Amniotic stem cell (primary cell): ENCODE data around the gene ARID4A.
"Not testable (repeated sequence)": the region's sequence is repeated elsewhere in the genome, so short reads cannot be mapped to it uniquely, and the experiment has no call there.

Experiments used
- DNase-seq: peaks from one replicate; lab custom pipeline; 2025; lab: John Stamatoyannopoulos, UW

The ARID4A gene

DNA sequence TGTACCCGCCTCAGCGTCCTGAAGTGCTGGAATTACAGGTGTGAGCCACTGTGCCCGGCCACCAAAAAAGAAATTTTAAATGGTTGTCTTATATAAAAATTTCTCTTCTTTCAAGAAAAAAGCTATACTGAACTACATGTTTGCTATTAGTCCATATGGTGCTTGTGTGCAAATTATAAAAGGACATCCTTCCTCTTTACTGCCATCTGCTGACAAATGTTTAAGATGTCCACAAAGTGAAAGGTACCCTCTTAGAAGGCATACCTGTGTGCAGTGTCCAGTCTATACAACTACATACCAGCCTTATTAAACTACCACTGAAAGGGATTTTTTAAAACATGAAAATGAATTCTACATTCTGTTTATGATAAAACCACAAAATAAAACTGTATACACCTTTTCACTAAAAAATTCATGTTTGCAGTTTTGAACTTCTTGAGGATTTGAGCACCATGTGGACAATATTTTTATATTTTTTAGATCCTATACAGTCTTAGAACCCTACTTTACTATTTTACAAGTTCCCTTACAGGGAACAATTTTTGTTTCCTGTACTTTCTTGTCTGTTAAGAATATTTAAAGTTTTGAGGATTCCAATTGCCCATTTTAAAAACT is 64.5 kb downstream of the ARID4A start:
- no peak for DNase-seq

DNA sequence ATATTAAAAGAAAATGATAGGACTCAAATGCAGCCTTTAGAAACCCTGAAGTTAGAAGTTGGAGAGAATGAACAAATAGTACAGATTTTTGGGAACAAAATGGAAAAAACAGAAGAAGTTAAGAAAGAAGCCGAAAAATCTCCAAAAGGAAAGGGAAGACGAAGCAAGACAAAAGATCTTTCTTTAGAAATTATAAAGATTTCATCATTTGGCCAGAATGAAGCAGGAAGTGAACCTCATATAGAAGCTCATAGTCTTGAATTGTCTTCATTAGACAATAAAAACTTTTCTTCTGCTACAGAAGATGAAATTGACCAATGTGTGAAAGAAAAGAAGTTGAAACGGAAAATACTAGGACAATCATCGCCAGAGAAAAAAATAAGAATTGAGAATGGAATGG is 66.0 kb downstream of the ARID4A start:
- no peak for DNase-seq

DNA sequence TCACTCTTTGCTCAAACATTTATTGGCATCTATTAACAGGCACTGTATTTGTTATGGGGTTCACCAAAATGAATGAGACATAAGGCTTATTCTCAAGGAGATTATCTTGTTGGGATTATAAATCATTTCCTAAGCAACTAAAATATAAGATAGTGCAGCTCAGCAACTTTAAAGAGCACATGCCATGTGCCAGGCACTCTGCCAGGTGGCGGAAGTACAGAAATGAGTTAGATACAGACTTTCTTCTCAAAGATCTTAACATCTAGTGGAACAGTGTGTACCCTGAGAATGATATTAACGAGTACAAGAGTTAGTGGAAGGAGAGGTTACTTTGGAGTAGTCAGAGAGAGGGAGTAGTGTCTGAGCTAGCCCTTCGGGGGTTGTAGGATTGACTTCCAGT is 68.9 kb downstream of the ARID4A start:
- no peak for DNase-seq

DNA sequence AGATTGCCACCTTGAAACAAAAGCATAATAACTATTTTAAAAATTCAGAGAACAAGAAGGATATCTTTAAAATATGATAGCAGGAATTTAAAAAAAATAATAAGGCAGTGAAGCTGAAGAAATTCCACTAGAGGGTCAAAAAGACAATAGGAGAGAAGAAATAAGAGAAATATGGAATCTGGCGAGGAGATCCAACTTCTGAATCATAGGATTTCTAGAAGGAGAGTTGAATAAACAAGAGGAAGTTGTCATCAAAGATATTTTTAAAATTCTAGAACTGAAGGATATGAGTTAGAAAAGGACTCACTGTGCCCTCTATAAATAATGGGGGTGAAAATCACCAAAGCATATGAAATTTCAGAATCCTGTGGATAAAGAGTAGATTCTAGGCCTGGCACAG is 70.6 kb downstream of the ARID4A start:
- DNase-seq, result no peak

DNA sequence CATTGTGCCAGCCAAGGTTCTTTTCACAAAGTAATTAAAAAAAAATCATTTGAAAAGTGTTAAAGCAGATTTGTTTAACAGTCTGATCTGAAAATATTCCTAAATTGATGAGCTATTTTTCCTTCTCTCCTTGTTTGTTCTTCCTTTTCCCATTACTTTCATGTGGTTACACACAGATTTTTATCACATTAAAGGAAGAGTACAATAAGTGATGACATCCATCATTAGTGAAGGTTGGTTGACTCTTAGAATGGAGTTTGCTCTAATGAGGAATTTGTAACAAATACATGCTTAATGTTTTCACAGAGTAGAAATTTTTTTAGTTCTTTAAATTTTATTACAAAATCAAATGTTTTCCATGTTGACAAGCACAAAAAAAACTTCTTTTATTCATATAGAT is 78.4 kb downstream of the ARID4A start:
- no peak for DNase-seq

DNA sequence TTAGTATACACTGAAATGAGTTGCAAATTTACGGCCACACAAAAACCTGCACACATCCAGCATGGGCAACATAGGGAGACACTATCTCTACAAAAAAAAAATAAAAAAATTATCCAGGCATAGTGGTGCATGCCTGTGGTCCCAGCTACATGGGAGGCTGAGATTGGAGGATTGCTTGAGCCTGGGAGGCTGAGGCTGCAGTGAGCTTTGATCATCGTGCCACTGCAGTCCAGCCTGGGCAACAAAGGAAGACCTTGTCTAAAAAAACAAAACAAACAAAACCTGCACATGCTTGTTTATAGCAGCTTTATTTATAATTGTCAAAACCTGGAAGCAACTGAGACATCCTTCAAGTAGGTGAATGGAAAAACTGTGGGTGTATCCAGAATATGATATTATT is 92.5 kb downstream of the ARID4A start:
- no peak for DNase-seq

DNA sequence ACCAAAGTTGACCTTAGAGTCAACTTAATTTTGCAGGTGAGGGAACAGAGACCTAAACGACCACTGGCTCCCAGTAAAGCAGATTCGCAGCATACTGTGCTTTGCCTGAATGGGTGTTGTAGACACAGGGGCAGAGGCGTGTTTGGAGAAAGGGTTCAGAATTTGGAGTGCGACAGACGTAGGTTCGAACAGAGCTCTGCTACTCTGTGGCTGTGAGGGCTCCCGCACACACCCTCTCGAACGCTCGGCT is 97.1 kb downstream of the ARID4A start:
- no peak for DNase-seq

DNA sequence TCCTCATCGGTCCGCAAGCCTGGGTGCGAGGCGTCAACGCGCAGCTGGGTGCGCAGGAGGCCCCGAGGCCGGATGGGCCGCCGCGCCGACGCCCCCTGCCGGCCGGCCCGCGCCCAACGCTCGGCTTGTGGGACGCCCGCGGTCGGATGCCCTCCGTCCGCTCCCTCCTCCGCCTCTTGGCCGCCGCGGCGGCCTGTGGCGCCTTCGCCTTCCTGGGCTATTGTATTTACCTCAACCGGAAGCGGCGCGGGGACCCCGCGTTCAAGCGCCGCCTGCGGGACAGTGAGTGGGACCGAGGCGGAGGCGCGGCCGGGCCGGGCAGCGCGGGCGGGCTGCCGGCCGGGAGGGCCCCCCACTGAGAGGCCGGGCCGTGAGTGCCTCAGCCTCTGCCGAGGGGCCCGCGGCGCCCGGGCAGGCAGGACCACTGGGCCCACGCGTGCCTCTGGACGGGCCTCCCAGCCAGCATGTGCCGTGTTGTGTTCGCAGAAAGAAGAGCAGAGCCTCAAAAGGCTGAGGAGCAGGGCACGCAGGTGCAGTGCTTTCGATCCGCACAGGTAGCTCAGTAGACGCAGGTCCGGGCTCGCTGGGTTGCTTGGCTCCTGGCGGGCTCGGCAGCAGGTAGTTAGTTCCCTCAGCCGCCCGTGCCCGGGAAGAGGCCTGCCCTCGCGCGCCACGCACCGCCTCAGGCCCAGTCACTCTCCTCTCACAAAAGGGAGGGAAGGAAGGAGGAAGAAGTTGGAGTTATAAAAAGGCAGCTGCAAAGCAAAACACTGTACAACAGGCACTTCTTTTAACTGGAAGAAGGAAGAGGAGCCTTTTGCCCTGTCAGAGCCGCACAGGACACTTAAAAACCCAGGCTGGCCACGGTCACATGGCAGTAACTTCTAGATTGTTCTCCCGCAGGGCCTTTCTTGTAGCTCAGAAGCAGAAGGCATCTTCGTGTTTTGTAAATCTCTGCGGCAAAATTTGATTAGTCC is 97.7 kb downstream of the ARID4A start, which contains the start of gene TOMM20L:
TOMM20L (plus strand) TSS at position 119 of the 977 bp plus-strand sequence; CDS start at position 147, 28 bp downstream.
- peak; percentile 29 for DNase-seq

DNA sequence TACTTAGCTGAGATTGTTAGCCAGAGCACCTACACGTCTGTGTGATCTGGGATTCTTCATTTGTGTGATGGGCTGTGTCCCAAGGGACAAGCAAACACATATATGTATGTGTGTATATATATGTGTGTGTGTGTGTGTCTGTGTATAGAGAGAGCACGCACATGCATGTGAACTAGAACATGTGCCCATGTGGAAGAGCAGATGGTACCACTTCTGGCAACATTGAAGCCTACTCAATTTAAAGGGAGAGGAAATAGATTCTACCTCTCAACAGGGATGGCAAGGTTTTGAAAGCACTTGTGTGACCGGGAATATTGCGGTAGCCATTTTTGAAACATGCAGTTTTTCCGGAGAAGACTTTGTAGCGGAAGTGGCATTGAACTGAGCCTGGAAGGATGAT is 98.8 kb downstream of the ARID4A start:
- no peak for DNase-seq

DNA sequence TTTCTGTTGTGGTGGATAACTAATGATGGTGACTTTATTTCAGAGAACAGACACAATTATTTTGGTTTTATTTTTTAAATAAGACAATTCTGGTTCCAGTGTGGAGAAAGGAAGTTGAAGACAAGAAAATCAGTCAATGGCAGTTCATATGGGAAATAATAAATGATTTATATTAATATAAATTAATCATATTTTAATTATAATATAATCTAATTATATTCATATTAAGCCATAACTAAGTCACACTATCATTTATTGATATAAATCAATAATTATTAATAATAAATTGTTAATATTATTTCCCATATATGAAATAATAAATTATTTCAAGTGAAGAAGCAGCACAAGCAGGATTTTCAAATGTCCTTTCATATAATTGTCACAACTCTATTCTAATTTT is 100.1 kb downstream of the ARID4A start:
- no peak for DNase-seq

DNA sequence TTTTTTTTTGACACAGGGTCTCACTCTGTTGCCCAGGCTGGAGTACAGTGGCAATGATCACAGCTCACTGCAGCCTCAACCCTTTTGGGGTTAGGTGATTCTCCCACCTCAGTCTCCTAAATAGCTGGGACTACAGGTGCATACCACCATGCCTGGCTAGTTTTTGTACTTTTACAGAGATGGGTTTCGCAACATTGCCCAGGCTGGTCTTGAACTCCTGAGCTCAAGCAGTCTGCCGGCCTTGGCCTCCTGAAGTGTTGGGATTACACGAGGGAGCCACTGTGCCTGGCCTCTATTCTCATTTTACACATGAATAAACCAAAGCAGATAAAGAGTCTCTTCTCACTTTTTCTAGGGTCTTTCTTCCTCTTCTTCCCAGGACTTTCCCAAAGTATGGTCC is 100.5 kb downstream of the ARID4A start:
- no peak for DNase-seq

DNA sequence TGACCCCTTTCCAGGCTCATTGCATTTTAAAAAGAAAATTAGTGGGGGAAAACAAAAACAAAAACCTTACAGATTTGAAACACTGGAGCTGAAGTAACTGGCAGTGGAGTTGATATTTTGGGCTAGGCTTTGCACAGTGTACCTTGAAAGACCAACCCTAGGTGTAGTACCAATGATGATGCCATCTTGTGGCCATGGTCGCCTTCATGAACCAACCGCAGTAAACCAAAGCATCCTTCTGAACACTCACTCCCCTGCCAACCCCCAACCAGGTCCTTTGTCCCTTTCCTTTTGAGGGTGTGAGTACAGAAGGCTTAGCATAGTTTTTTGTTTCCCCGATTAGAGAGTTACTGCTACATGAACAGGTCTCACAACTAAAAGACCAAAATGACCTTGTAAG is 103.2 kb downstream of the ARID4A start:
- no peak for DNase-seq

DNA sequence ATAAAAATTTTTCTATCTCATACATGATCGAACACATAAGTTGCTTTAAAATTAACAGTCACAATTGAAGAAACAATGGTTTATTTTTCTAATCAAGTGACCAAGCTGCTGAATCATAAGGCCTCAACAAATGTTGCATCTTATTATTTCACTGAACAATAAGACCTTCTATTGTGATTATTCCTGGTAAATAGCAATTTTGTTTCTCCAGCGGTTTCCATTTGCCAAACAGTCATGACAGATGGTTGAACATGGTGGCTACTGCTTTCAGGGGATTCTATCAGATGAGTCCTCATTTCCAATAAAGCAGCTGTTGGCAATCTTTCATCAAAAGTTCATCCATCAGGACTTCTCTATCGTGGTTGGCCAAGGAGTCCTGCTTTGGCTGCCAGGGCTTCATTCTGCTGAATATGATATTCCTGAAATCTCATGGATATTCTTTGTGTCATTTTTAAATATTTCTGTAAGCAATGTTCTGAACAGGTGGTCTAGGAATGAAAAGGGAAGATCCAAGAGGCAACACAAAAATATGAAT is 110.4 kb downstream of the ARID4A start:
- no peak for DNase-seq

DNA sequence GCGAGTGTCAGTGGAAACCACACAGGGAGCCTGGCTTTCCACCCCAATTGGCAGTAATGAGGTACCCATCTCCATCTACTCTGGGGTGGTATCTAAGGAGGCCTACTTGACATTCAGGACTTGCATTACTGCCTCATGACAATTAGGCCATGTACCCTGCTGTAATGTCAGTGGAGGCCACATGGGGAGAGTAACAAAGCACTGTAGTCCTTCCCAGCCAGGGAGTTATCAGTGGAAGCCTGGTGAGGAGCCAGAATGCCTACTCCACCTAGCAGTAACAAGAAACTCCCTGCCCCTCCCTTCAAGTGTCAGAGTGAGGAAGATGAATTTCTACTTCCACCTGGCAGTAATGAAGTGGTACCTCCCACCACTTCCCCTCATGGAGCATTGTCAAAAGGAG is 116.5 kb downstream of the ARID4A start:
- DNase-seq, result no peak

DNA sequence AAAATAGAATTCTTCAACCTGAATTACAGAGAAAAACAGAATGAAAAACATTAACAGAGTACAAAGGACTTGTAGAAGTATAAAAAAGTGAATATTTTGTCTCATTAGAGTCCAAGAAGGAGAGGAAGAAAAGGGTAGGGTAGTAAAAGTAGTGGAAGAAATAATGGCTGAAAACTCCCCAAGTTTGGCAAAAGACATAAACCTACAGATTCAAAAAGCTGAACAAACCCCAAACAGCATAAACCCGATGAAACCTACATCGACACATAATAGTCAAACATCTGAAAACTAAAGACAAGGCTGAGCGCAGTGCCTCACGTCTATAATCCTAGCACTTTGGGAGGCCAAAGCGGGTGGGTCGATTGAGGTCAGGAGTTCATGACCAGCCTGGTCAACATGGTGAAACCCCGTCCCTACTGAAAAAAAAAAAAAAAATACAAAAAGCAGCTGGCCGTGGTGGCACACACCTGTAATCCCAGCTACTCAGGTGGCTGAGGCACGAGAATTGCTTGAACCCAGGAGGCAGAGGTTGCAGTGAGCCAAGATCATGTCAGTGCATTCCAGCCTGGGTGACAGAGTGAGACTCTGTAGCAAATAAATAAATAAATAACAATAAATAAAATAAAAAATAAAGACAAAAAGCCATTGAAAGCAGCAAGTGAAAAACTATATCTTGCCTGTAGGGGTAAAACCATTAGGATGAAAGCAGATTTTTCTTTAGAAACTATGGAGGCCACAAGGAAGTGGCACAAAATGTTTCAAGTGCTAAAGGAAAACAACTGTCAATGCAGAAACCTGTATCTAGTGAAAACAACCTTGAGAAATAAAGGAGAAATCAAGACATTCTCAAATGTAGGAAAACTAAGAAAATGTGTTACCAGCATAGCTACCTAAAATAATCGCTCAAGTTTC is 117.5 kb downstream of the ARID4A start:
- no peak for DNase-seq

DNA sequence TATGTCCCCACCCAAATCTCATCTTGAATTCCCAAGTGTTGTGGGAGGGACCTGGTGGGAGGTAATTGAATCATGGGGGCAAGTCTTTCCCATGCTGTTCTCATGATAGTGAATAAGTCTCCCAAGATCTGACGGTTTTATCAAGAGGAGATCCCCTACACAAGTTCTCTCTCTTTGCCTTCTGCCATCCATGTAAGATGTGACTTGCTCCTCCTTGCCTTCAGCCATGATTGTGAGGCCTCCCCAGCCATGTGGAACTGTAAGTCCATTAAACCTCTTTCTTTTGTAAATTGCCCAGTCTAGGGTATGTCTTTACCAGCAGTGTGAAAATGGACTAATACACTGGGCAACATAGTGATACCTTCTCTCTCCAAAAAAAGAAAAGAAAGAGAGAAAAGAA is 118.6 kb downstream of the ARID4A start:
- DNase-seq, result not testable (repeated sequence)
